ENCODE results near the gene INPP4B. TPM values are rescaled to one million over a fixed set of nuclear protein-coding genes. Genes with fewer than 3 reads are reported as not detected.

INPP4B gene
- 12.0 and 14.2 TPM in 2 replicates for total RNA-seq

DNA sequence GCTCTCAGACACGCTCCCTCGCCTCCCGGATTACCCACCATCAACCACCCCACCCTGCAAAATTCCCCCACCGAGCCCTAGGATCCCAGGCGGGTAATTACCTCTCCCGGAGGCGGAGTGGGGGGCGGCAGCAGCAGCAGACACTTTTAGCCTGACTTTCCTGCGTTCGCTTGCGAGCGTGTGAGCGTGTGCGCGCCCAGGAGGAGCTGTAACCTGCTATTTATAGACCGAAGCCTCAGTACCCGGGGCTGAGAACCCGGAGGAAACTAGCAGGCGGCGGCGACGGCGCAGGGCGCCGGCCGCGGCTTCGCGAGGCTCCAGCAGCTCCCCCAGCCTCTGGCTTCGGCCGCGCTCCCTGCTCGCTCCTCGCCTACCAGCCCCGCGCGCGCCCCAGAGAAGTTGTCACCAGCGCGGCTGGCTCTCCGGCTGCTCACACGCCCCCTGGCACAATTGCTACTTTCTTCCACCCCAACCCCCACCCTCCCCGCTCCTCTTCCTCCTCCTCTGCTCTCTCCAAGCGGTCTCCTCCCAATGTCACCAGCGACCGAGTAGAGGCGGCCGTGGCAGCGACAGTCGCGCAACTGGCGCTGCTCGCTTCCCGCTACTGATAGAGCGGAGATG, at the start of gene INPP4B:
TSS of gene INPP4B (minus strand) at position 194 of the 621 bp plus-strand sequence.
- TF ChIP-seq, protein P1, sequence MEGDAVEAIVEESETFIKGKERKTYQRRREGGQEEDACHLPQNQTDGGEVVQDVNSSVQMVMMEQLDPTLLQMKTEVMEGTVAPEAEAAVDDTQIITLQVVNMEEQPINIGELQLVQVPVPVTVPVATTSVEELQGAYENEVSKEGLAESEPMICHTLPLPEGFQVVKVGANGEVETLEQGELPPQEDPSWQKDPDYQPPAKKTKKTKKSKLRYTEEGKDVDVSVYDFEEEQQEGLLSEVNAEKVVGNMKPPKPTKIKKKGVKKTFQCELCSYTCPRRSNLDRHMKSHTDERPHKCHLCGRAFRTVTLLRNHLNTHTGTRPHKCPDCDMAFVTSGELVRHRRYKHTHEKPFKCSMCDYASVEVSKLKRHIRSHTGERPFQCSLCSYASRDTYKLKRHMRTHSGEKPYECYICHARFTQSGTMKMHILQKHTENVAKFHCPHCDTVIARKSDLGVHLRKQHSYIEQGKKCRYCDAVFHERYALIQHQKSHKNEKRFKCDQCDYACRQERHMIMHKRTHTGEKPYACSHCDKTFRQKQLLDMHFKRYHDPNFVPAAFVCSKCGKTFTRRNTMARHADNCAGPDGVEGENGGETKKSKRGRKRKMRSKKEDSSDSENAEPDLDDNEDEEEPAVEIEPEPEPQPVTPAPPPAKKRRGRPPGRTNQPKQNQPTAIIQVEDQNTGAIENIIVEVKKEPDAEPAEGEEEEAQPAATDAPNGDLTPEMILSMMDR (conservative IDR thresholded peaks at IDR 0.05; ENCODE audit: low read depth, low read length) = no peak
- no peak for DNase-seq (ENCODE audit: low read depth)
- peak within 1 kb of the TSS; percentile 64 for H3K4me3 ChIP-seq (ENCODE audit: low read depth, low read length)

DNA sequence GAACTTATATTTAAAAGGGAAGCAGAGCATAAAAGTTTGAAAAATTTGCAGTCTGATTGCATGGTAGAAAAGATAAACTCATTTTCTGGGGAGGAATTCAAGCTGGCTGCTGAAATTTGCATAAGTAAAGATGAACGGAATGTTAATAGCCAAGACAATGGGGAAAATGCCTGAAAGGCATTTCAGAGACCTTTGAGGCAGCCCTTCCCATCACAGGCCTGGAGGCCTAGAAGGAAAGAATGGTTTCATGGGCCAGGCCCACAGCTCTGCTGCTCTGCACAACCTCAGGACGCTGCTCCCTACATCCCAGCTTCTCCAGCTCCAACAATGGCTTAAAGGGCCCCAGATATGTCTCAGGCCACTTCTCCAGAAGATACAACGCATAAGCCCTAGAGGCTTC, 46.9 kb upstream of the INPP4B start:
- no peak for DNase-seq (ENCODE audit: low read depth)
- TF ChIP-seq, protein P1 (conservative IDR thresholded peaks at IDR 0.05; ENCODE audit: low read depth, low read length) = no peak
- H3K4me3 ChIP-seq (ENCODE audit: low read depth, low read length) = no peak overlapping the region

DNA sequence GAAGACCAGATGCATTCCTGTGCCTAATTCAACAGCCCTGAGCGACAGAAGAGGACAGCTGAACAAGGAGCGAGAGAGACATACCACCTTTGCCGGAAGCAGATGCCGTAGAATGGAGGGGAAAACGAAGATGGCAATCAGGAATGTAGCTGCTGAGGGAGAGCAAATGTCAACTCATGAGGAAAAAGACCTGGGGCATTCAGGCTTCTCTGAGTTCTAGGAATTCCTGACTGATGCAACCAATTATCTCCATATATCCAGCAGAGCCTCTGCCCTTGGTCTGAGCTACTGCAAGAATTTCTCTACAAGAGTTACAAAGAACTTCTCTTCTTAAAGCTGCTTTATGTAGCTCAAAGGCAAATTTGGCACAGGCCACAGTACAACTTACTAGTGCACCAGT, 40.5 kb upstream of the INPP4B start:
- H3K4me3 ChIP-seq (ENCODE audit: low read depth, low read length) = no peak overlapping the region
- no peak for DNase-seq (ENCODE audit: low read depth)
- TF ChIP-seq, protein P1 (conservative IDR thresholded peaks at IDR 0.05; ENCODE audit: low read depth, low read length) = no peak

DNA sequence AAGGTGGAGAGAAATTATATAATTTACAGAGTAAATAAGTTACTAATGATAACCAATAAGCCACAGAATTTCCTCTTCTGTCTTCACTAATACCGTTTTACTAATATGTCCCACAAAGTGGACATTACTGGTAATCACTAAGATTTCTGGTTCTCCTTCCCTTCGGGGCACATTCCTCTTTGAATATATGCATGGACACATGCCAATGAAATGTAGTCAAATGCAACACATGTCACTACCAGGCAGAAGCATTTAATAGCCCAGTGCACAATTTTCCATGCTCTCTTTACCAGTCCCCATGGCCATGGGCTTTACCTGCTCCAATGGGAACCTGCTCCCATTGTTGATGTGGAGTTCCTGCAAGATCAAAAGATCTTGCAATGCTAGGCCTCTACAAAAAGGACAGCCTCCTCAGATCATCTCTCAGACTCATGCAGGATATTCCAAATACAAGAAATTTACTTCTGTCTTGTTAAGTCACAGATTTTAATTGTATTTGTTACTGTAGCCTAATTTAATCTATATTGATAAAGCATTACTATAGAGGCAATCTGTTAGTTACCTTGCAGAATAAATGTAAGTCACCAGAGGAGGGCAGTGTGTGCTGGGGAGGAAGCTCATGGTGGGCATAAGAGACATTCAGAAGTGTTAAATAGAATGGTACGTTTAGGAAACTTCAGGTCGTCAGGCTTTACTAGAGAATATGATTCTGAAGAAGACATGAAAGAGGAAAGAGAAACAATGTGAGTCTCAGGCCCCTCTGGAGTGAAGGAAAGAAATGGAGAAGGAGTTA, 37.1 kb upstream of the INPP4B start:
- DNase-seq (ENCODE audit: low read depth) = no peak
- TF ChIP-seq, protein P1 (conservative IDR thresholded peaks at IDR 0.05; ENCODE audit: low read depth, low read length) = peak; percentile 54
- H3K4me3 ChIP-seq (ENCODE audit: low read depth, low read length) = no peak overlapping the region

DNA sequence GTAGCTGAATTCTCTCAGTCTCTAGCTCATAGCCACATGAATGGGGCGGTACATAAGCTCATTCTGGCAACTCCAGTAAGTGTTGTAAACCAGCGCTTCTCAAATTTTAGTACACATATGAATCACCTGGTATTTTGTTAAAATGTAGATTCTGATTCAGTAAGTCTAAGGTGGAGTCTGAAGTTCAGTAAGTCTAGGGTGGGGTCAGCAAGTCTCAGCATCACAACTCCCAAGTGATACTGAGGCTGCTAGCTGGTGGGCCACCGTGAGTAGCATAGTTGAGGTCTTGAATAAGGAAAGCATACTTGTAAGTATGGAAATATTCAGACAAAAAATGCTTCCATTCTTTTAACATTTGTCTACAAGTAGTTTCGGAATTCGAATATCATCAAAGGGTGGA, 36.1 kb upstream of the INPP4B start:
- H3K4me3 ChIP-seq (ENCODE audit: low read depth, low read length) = no peak overlapping the region
- TF ChIP-seq, protein P1 (conservative IDR thresholded peaks at IDR 0.05; ENCODE audit: low read depth, low read length) = no peak
- no peak for DNase-seq (ENCODE audit: low read depth)

DNA sequence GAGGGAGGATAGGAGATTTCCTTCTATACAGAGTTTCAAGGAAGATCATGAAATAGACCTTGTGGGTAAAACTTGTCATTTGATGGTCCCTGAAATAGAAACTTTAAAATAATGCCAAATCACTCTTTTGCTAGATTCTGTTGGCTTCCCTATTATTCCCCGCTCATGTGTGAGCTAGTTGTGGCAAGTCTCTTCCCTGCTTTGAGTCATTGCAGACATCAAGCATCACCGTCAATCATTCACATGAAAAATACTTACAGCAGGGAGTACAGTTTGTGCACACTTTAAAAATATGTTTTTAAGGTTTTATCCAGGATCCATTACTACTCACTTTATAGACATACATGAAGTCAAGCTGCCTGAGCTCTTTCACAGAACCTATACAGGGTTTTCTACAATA, 35.2 kb upstream of the INPP4B start:
- TF ChIP-seq, protein P1 (conservative IDR thresholded peaks at IDR 0.05; ENCODE audit: low read depth, low read length) = no peak
- H3K4me3 ChIP-seq (ENCODE audit: low read depth, low read length) = no peak overlapping the region
- DNase-seq (ENCODE audit: low read depth) = no peak

All from epithelial cell of proximal tubule (primary cell).